Neural progenitor cell (in vitro differentiated cells): ENCODE results near the gene H2AZ1. TPM values are rescaled to one million over a fixed set of nuclear protein-coding genes. Genes with fewer than 3 reads are reported as not detected.

Experiments
- DNase-seq: peaks from one replicate; pipeline ENCODE4 v3.0.0-alpha.2; 2016; ENCODE audit warnings: low spot score
- H2AFZ ChIP-seq: fragments of 200-600 bp; sonication (generic); replicated peaks from 2 replicates; pipeline ENCODE4 v1.6.1; 2016; ENCODE audit warnings: antibody characterized with exemption
- H3F3A ChIP-seq: fragments of 200-600 bp; sonication (generic); 2 replicates; pipeline ENCODE4 v1.6.1; 2016; ENCODE audit warnings: antibody characterized with exemption, low read depth
- H3K27ac ChIP-seq: fragments of 200-600 bp; sonication (generic); 2 replicates; pipeline ENCODE4 v1.5.1; 2016; ENCODE audit warnings: mild to moderate bottlenecking
- H3K27me3 ChIP-seq: fragments of 200-600 bp; sonication (generic); 2 replicates; pipeline ENCODE4 v1.6.1; 2016; ENCODE audit warnings: mild to moderate bottlenecking, moderate library complexity
- H3K36me3 ChIP-seq: fragments of 200-600 bp; sonication (generic); 2 replicates; pipeline ENCODE4 v1.5.1; 2016
- H3K4me1 ChIP-seq: fragments of 200-600 bp; sonication (generic); 2 replicates; pipeline ENCODE4 v1.6.1; 2016; ENCODE audit warnings: mixed run types
- H3K4me2 ChIP-seq: fragments of 200-600 bp; sonication (generic); 2 replicates; pipeline ENCODE4 v1.6.1; 2016
- H3K4me3 ChIP-seq: fragments of 200-600 bp; sonication (generic); 2 replicates; pipeline ENCODE4 v1.5.1; 2016
- H3K79me2 ChIP-seq: fragments of 200-600 bp; sonication (generic); 2 replicates; pipeline ENCODE4 v1.6.1; 2016; ENCODE audit warnings: low read depth
- H3K9ac ChIP-seq: fragments of 200-600 bp; sonication (generic); 2 replicates; pipeline ENCODE4 v1.6.1; 2016
- H3K9me3 ChIP-seq: fragments of 200-600 bp; sonication (generic); 2 replicates; pipeline ENCODE4 v1.5.1; 2016; ENCODE audit warnings: low read depth
- H4K20me1 ChIP-seq: fragments of 200-600 bp; sonication (generic); 2 replicates; pipeline ENCODE4 v1.6.1; 2016; ENCODE audit warnings: low read depth
- H3K27ac Mint-ChIP-seq: 3 replicates; pipeline ENCODE4 v1.8.0; 2021; ENCODE audit warnings: mixed read lengths
- H3K27me3 Mint-ChIP-seq: 2 replicates; pipeline ENCODE4 v1.8.0; 2022; ENCODE audit warnings: low read depth, mild to moderate bottlenecking, inconsistent platforms, moderate library complexity, mixed read lengths; ENCODE audit not compliant: insufficient read depth
- H3K36me3 Mint-ChIP-seq: 3 replicates; pipeline ENCODE4 v1.8.0; 2021; ENCODE audit warnings: mixed read lengths
- H3K4me1 Mint-ChIP-seq: 3 replicates; pipeline ENCODE4 v1.8.0; 2021; ENCODE audit warnings: mixed read lengths
- H3K4me3 Mint-ChIP-seq: 3 replicates; pipeline ENCODE4 v1.8.0; 2021; ENCODE audit warnings: mild to moderate bottlenecking, moderate library complexity, mixed read lengths
- H3K9me3 Mint-ChIP-seq: 3 replicates; pipeline ENCODE4 v1.8.0; 2020; ENCODE audit warnings: mixed read lengths
- CTCF ChIP-seq: fragments of 200-600 bp; sonication (generic); IDR thresholded peaks from 2 replicates; pipeline ENCODE4 v1.5.1; 2017; ENCODE audit warnings: antibody characterized with exemption, mild to moderate bottlenecking
- EZH2 ChIP-seq: fragments of 200-600 bp; sonication (generic); IDR thresholded peaks from 2 replicates; pipeline ENCODE4 v1.6.1; 2017; ENCODE audit warnings: antibody characterized with exemption, mild to moderate bottlenecking, moderate library complexity
- EZH2phosphoT487 ChIP-seq: fragments of 200-600 bp; sonication (generic); IDR thresholded peaks from 2 replicates; pipeline ENCODE4 v1.6.1; 2017; ENCODE audit warnings: antibody characterized with exemption
- total RNA-seq: library from RNA; depleted of rRNA; stranded (reverse); fragments of >200 nt; gene quantifications from 2 replicates; pipeline ENCODE4 v1.2.3, GENCODE V29; 2015; ENCODE audit warnings: low replicate concordance

The H2AZ1 gene
- total RNA-seq, 1 donor from 2014 or later: 1,004 TPM

GRCh38 chr4:99979872-99980271 is 29.8 kb upstream of the H2AZ1 start:
- no peaks in the 10 kb centered on the region for H3K36me3 Mint-ChIP-seq
- Histone ChIP-seq H3K9me3 (no peaks in the 10 kb centered on the region), H3K79me2 (no peaks in the 10 kb centered on the region), H2AFZ (no peak overlapping the region), H3K27me3 (no peaks in the 10 kb centered on the region), H3K27ac (no peak overlapping the region), H3K4me3 (no peak overlapping the region), H3K36me3 (no peaks in the 10 kb centered on the region), H4K20me1 (no peaks in the 10 kb centered on the region), H3F3A (no peaks in the 10 kb centered on the region), H3K9ac (no peak overlapping the region), H3K4me1 (no peaks in the 10 kb centered on the region), H3K4me2 (no peak overlapping the region)
- H3K27ac Mint-ChIP-seq: no peak overlapping the region
- no peak for TF ChIP-seq EZH2
- no peak for TF ChIP-seq CTCF
- TF ChIP-seq EZH2phosphoT487: no peak
- no peak overlapping the region for H3K4me3 Mint-ChIP-seq
- H3K27me3 Mint-ChIP-seq: no peaks in the 10 kb centered on the region
- no peak for DNase-seq
- H3K4me1 Mint-ChIP-seq: no peaks in the 10 kb centered on the region
- H3K9me3 Mint-ChIP-seq: no peaks in the 10 kb centered on the region

- no peaks in the 10 kb centered on the region for H3K9me3 Mint-ChIP-seq
- no peaks in the 10 kb centered on the region for H3K9me3 ChIP-seq
These were observed 21.5 kb upstream of the H2AZ1 start for GRCh38 chr4:99971453-99972111.

GRCh38 chr4:99968330-99968729 is 18.3 kb upstream of the H2AZ1 start:
- no peak overlapping the region for H3K27ac Mint-ChIP-seq
- Histone ChIP-seq H4K20me1 (no peaks in the 10 kb centered on the region), H3K27ac (no peak overlapping the region), H3K4me1 (peaks cover 10% of the 10 kb centered on the region), H3K9me3 (no peaks in the 10 kb centered on the region), H3K27me3 (no peaks in the 10 kb centered on the region), H3F3A (no peaks in the 10 kb centered on the region), H3K4me3 (no peak overlapping the region), H3K36me3 (no peaks in the 10 kb centered on the region), H2AFZ (peak overlapping the region; percentile 84), H3K79me2 (no peaks in the 10 kb centered on the region), H3K4me2 (no peak overlapping the region), H3K9ac (no peak overlapping the region)
- TF ChIP-seq EZH2: no peak
- TF ChIP-seq EZH2phosphoT487: no peak
- no peak for TF ChIP-seq CTCF
- no peaks in the 10 kb centered on the region for H3K36me3 Mint-ChIP-seq
- H3K9me3 Mint-ChIP-seq: no peaks in the 10 kb centered on the region
- H3K4me1 Mint-ChIP-seq: no peaks in the 10 kb centered on the region
- H3K4me3 Mint-ChIP-seq: no peak overlapping the region
- no peak for DNase-seq
- no peaks in the 10 kb centered on the region for H3K27me3 Mint-ChIP-seq

More at GRCh38 chr4:99971453-99972111, 21.5 kb upstream of the H2AZ1 start:
- Histone ChIP-seq H3K9ac (no peak overlapping the region), H3K4me2 (no peak overlapping the region), H3K4me3 (no peak overlapping the region), H3F3A (no peaks in the 10 kb centered on the region), H2AFZ (no peak overlapping the region), H3K79me2 (no peaks in the 10 kb centered on the region), H4K20me1 (no peaks in the 10 kb centered on the region), H3K27ac (no peak overlapping the region), H3K27me3 (no peaks in the 10 kb centered on the region), H3K4me1 (peaks cover 10% of the 10 kb centered on the region), H3K36me3 (no peaks in the 10 kb centered on the region)
- no peak for DNase-seq
- Mint-ChIP-seq H3K27ac (no peak overlapping the region), H3K36me3 (no peaks in the 10 kb centered on the region), H3K4me1 (no peaks in the 10 kb centered on the region), H3K4me3 (no peak overlapping the region), H3K27me3 (no peaks in the 10 kb centered on the region)
- no peak for TF ChIP-seq EZH2phosphoT487
- TF ChIP-seq CTCF: no peak
- TF ChIP-seq EZH2: no peak
